ENCODE results near the gene ACTN4. TPM values are rescaled to one million over a fixed set of nuclear protein-coding genes. Genes with fewer than 3 reads are reported as not detected.

ACTN4 gene
- total RNA-seq, 1 donor from 2014 or later: 178 TPM

- no peak for DNase-seq
Observed at GRCh38 chr19:38678217-38678890, 30.9 kb downstream of the ACTN4 start.

GRCh38 chr19:38678891-38679494 lies 31.5 kb downstream of the ACTN4 start:
- DNase-seq: no peak

- no peak for DNase-seq
Observed at GRCh38 chr19:38679839-38680238, 32.4 kb downstream of the ACTN4 start.

- DNase-seq: no peak
Observed at GRCh38 chr19:38682195-38682867, 34.9 kb downstream of the ACTN4 start.

- peak; percentile 74 for DNase-seq
Observed at GRCh38 chr19:38682872-38683392, 35.5 kb downstream of the ACTN4 start.

- DNase-seq: no peak
Observed at GRCh38 chr19:38683393-38684077, 36.1 kb downstream of the ACTN4 start.

GRCh38 chr19:38684078-38684861 lies 36.8 kb downstream of the ACTN4 start:
- no peak for DNase-seq

- DNase-seq: no peak
Observed at GRCh38 chr19:38684862-38685665, 37.6 kb downstream of the ACTN4 start.

GRCh38 chr19:38685666-38686529 lies 38.4 kb downstream of the ACTN4 start:
- no peak for DNase-seq

GRCh38 chr19:38686530-38686888 lies 39.1 kb downstream of the ACTN4 start:
- DNase-seq: no peak

- no peak for DNase-seq
Observed at GRCh38 chr19:38687837-38688378, 40.5 kb downstream of the ACTN4 start.

GRCh38 chr19:38690146-38690545 lies 42.7 kb downstream of the ACTN4 start:
- DNase-seq: no peak

- no peak for DNase-seq
Observed at GRCh38 chr19:38690832-38691231, 43.4 kb downstream of the ACTN4 start.

GRCh38 chr19:38691938-38692457 lies 44.5 kb downstream of the ACTN4 start:
- DNase-seq: peak; percentile 56

- DNase-seq: no peak
Observed at GRCh38 chr19:38692458-38693379, 45.3 kb downstream of the ACTN4 start.

- DNase-seq: peak; percentile 63
Observed at GRCh38 chr19:38693380-38694223, 46.2 kb downstream of the ACTN4 start.

- no peak for DNase-seq
Observed at GRCh38 chr19:38695317-38695683, 47.9 kb downstream of the ACTN4 start.
